NCI-H2196 (cell line): ENCODE data around the gene SLC4A9.

Source experiments
- DNase-seq: peaks from one replicate; lab custom pipeline; 2025; ENCODE audit not compliant: unreplicated experiment; lab: John Stamatoyannopoulos, UW

The SLC4A9 gene

DNA sequence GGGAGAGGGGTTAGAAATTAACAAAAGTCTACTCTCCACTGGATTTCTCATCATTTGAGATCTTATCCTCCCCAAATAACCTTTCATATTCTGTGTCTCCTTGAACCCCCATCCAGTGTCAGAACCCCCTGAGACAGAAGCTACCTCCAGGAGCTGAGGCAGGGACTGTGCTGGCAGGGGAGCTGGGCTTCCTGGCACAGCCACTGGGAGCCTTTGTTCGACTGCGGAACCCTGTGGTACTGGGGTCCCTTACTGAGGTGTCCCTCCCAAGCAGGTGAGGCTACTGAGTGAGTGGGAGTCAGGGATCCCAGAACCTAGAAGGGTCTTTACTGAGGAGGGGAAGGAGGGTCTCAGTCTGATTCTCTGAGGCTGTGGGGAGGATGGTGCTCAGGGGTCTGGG lies 1.9 kb downstream of the SLC4A9 start:
- no peak for DNase-seq

DNA sequence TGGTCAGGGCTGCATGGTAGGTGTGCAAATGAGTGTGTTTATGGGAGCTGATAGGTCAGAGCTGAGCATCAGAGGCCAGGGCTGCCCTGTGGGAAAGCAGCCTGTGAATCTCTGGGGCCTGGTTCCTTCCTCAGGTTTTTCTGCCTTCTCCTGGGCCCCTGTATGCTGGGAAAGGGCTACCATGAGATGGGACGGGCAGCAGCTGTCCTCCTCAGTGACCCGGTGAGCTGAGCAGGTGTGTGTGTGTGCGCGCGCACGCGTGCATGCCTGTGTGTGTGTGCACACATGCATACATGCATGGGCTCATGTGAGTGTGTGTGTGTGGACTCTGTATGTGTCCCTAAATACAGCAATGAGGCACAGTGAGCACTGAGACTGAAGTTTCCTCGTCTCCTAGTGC lies 2.3 kb downstream of the SLC4A9 start:
- DNase-seq, result no peak

DNA sequence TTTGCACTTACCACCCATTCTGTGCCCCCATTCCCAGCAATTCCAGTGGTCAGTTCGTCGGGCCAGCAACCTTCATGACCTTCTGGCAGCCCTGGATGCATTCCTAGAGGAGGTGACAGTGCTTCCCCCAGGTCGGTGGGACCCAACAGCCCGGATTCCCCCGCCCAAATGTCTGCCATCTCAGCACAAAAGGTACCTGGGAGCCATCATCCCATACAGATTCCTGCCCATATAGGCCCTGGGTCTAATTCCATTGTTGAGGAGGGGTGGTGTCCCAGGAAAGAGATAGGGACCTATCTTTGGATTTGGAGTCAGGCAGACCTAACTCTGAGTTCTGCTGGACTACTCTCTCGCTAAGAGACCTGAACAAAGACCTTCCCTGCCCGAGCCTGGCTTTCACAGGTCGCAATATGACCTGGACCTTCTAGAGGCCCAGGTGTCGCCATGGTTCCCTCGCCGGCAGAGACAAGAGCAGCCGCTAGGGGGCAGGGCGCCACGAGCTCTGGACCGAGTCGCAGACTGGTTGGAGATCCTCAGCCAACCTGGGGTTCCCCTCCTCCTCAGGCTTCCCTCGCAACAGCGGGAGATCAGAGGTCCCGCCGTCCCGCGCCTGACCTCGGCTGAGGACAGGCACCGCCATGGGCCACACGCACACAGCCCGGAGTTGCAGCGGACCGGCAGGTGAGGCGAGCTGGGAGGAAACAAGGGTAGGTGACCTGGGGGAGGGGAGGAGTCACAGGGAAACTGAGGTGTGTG lies 3.1 kb downstream of the SLC4A9 start:
- peak; percentile 91 for DNase-seq

DNA sequence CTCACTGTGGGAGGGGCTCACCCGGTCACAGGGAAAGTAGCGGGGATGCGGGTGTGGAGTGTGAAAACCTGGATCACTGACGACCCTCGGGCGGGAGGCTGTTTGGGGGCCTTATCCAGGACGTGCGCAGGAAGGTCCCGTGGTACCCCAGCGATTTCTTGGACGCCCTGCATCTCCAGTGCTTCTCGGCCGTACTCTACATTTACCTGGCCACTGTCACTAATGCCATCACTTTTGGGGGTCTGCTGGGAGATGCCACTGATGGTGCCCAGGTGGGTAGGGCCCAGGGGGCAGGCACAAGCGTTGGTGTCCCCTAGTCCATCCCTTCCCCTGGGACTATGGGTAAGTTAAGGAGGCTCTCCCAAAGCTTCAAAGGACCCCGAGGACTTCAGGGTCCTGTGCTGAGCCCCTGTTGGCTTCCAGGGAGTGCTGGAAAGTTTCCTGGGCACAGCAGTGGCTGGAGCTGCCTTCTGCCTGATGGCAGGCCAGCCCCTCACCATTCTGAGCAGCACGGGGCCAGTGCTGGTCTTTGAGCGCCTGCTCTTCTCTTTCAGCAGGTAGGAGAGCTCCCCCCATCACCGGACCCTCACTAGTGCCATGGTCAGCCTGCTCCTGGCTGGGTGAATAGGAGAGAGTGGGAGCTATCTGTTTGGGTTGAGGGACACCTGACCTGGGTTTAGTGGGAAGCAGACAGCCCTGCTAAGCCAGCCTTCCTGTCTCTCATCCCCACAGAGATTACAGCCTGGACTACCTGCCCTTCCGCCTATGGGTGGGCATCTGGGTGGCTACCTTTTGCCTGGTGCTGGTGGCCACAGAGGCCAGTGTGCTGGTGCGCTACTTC lies 3.9 kb downstream of the SLC4A9 start:
- DNase-seq, result no peak

DNA sequence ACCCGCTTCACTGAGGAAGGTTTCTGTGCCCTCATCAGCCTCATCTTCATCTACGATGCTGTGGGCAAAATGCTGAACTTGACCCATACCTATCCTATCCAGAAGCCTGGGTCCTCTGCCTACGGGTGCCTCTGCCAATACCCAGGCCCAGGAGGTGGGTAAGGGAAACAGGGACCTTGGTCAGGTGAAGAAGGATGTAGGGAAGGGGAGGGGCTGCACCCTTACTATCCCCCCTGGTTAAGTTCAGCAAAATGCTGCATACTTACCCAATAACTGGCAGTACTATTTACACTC lies 4.4 kb downstream of the SLC4A9 start:
- DNase-seq, result no peak

DNA sequence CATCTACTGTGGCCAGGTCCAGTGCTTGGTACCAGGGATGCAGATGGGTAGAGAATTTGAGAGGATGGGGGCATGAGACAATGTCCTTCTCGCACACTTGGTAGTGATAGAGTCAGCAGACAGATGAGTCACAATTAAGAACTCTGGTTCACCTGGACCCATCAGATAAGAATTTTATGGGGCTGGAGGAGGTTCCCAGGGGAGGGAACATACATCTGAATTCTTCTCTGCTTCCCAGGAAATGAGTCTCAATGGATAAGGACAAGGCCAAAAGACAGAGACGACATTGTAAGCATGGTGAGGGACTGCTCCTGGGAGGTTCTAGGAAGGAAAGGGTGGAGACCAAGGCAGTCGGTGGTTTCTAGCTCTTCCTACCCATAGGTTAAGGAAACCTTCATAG lies 5.3 kb downstream of the SLC4A9 start:
- DNase-seq, result no peak

DNA sequence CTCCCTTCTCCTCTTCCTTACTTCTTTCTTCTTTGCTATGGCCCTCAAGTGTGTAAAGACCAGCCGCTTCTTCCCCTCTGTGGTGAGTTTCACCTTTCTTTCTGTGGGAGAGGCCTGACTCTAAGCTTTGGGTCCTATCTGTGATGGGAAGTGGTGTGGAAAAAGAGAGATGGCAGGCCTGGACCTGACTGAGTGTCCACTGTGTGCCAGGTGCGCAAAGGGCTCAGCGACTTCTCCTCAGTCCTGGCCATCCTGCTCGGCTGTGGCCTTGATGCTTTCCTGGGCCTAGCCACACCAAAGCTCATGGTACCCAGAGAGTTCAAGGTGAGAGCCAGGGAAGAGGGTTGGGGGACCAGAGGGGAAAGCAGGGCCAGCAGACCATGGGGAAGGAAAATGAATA lies 5.9 kb downstream of the SLC4A9 start:
- DNase-seq, result no peak

DNA sequence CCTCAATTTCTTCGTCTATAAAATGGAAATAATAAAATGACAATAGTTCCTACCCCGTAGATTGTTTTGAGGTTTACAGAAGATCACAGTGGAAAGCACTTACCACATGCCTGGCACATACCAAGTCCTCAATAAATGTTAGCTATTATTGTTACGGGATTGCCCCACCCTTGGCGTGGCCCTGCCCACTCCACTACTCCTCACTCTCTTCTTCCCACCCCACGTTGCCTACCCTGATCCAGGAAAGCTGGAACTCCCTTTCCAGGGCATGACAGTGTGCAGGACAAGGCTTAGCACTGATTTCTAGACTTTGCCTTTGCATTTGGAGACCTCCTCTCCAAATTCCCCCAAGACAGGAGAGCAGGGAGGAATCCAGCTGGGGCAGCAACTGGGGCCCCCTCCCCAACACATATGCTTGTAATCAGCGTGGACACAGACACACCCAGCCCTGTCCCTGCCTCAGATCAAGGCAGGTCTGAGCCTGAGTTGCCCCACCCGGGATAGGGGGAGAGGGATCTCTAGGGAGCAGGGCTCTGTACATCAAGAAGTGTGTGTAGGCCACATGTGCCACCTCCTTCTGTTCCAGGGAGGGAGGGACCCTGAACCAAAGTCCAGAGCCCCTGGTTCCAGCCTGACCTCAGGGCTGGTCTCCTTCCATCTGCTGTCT lies 6.7 kb downstream of the SLC4A9 start:
- DNase-seq, result no peak

DNA sequence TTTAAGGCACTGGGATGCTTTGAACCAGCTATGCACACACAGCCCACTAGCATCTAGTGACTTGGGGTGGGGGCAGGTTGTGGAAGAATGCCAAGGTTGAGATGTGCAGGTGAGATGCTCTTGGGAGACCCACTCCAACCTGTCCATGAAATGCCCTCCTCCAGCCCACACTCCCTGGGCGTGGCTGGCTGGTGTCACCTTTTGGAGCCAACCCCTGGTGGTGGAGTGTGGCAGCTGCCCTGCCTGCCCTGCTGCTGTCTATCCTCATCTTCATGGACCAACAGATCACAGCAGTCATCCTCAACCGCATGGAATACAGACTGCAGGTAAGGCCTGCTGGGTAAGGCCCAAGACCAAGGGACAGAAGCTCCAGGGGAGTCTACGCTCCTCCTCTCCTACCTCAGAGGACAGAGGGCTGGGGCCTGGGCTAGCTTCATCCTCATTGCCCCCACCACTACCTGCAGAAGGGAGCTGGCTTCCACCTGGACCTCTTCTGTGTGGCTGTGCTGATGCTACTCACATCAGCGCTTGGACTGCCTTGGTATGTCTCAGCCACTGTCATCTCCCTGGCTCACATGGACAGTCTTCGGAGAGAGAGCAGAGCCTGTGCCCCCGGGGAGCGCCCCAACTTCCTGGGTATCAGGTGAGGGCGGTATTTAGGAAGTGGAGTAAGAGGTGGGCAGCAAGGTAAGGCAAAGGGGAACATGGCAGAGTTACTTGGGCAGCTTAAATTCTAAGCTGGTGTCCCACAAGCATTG lies 7.4 kb downstream of the SLC4A9 start:
- DNase-seq, result no peak

DNA sequence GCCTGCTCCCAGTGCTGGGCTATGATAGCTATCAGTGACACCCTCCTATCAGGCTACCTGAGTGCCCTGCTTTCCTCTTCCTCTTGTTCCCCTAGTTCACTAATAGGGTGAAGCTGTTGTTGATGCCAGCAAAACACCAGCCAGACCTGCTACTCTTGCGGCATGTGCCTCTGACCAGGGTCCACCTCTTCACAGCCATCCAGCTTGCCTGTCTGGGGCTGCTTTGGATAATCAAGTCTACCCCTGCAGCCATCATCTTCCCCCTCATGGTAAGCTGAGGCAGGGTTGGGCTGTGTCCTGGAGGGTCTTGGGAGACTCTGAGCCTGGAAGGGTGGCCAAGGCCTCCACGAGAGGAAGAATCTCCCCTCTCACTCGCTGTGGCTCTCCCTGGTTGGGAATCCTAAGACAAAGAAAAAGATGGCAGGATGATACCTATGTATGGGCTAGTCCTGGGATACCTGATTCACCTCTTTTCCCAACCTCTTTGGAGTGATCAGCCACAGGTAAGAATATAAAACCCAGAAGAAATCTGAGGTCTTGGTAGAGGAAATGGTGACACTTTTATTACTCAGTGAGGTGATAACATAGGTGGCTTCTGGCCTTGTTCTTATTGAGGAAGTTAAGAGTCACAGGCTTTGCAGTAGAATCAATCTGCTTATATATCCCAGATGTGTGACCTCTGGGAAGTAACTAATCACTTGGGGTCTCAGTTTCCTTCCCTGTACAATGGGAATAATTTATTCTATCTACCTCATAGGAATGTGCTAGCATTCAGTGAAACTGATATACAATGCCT lies 11.6 kb downstream of the SLC4A9 start:
- DNase-seq, result no peak

DNA sequence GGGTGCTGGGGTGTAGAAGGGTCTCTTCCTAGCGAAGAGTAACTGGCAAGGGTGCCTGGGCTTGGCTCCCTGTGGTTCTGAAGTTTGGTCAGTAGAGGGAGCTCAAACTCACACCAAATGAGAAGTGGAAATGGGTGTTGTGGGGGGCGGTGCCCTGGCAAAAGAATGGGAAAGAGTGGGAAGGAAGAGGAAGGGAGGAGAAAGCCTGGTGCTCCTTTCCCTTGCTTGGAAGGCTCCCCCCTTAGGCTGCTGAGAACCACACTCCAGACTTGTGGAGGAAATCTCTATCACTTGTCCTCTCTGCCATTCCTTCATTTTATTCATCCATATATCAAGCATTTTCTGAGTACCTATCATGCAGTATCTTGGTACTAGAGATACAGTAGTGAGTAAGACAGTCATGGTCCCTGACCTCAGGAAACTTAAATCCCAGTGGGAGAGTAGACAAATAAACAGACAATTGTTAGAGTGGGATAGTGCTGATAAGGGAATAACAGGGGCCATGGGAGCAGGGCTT lies 13.0 kb downstream of the SLC4A9 start:
- DNase-seq, result peak; percentile 77

DNA sequence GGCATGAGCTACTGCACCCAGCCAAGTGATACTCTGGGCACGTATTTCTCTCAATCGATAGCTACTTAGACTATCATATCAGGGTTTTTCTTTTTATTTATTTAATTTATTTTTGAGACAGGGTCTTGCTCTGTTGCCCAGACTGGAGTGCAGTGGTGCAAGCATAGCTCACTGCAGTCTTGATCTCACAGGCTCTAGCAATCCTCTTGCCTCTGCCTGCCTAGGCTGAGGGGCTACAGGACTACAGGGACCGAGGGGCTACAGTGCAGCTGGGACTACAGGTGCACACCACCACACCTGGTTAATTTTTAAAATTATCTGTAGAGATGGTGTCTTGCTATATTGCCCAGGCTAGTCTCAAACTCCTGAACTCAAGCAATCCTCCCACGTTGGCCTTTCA lies 21.4 kb downstream of the SLC4A9 start:
- no peak for DNase-seq

DNA sequence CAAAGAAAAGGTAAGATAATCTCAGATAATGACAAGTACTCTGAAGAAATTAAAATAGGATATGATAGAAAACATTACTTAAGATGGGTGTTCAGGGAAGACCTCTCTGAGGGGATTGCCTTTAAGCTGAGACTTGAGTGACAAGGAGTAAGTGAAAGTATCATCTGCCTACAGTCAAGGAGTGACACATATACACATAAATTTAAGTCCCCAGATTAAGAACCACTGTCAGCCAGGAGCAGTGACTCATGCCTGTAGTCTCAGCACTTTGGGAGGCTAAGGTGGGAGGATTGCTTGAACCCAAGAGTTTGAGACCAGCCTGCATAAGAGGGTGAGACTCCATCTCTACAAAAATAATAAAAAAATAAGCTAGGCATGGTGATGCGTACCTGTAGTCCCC lies 22.0 kb downstream of the SLC4A9 start:
- no peak for DNase-seq

DNA sequence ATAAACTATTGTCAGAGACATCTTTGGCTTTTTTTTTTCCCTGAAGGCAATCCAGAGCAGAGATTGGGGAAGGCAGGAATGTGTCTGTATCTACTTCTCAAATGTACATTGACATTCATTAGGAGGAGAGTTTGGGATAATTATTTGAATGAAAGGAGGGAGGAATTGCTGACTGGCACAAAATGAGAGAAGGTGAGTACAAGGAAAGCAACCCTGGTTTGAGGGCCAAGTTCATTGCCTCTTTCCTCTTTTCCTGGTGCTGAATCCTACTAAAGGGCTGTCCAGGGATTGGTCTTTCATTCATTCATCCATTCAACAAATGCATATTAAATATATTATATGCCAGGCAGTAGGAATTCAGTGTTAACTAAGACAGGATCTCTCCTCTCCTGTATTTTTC lies 22.9 kb downstream of the SLC4A9 start:
- DNase-seq, result no peak

DNA sequence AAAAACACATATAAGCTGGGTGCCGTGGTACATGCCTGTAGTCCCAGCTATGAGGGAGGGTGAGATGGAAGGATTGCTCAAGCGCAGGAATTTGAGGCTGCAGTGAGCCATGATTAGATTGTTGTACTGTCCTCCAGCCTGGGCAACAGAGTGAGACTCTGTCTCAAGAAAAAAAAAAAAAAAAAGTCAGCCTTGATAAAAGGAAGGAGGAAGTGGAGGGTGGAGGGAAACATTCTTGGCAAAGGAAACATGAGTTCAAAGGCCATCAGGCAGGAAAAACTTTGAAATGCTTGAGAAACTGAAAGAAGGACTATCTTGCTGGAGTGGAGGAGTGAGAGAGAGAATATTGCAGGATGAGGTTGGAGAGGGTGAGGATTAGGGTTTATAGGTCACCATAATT lies 23.3 kb downstream of the SLC4A9 start:
- DNase-seq, result no peak

DNA sequence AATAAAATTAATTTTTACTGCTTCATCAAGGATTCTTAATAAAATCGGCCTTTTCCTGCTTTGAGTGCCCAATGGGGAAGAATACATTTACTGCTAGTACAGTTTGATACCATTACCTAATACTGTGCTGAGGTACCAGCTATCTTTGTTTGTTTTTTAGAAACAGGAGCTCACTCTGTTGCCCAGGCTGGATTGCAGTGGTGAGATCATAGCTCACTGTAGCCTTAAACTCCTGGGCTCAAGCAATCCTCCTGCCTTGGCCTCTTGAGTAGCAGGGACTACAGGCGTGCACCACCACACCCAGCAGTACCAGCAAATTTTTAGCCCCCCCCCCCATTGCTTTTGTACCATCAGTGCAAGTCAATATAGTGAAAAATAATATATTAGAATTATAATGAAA lies 28.1 kb downstream of the SLC4A9 start:
- DNase-seq, result no peak

DNA sequence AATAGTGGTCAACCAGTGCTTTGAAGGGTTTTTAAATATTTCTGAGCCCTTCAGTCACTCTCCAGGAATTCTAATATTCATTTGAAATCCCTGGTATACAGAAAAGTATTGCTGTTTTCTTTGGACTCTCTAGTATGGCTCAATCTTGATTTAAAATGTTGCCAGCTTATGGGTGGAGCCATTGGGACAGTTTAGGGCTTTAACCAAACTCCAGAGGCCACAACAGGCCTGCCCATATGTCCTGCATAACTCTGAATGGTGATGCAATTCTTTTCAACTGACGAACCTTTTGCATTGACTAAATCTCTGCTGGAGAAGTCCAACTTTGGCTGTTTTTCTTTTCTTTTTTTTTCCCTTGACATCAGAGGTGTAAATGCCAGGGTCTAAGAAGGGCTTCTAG lies 31.3 kb downstream of the SLC4A9 start:
- no peak for DNase-seq

DNA sequence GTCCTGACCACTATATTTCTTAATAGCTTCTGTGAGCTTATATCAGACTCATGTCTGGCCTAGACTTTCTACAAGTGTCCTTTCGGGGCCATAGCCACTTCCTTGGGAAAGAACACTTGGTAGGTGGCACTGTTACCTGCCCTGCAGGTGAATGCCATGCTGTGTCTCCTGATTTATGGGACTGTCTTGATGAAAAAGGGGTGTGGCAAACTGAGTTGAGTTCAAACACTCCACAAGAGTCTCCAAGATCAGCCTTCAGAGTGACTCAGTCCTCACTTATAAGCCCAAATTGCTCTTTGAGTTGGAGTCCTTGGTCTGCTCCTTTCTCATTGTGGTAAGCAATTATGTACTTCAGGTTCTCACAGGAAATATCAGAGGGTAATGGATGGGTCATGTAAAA lies 31.7 kb downstream of the SLC4A9 start:
- DNase-seq, result no peak

DNA sequence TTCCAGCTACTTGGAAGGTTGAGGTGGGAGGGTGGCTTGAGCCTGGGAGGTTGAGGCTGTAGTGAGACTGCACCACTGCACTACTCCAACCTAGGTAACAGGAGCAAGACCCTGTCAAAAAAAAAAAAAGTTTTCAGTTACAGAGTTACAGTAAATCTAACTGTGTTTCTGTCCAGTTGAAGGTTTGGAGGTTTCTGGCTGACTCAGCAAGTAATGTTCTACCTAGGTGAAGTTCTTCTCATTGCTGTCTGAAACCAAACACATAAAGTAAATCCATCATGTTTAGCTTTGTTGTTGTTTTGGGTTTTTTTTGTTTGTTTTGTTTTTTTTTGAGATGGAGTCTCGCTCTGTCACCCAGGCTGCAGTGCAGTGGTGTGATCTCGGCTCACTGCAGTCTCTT lies 33.7 kb downstream of the SLC4A9 start:
- DNase-seq, result no peak

DNA sequence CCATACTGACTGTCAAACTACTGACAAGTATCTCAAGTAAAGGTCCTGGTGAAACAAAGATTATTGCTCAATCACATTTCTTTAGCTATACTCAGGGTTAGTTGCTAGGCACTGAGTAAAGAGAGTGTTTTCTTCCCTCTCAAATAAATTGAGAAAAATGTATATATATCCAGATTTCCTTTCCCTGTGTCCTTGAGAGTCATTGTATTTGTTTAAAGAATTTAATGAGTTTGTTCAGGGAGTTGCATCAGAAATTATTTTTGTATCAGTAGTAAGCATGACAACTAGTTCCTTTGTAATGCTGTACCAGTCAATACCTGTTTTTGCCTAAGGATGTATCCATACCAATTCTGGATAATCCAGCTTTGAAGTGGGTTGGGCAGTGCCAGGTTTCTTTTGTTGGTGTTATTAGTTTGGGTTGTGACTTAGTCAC lies 38.4 kb downstream of the SLC4A9 start:
- no peak for DNase-seq
